Measurements from ENCODE around the gene TCF4. TPM values are rescaled to one million over a fixed set of nuclear protein-coding genes. Genes with fewer than 3 reads are reported as not detected.

The TCF4 gene
- total and polyA plus RNA-seq, 9 donors, result 50.9 to 167 (median 116) TPM

GRCh38 chr18:55199291-55199963 lies 388.6 kb downstream of the TCF4 start:
- no peak overlapping the region for H3K4me3 ChIP-seq (ENCODE audit: low read length)
- H3K36me3 ChIP-seq (ENCODE audit: control insufficient read depth, insufficient read depth, low read length), result no peaks in the 10 kb centered on the region
- H3K4me1 ChIP-seq (ENCODE audit: control insufficient read depth, insufficient read depth, low read length), result no peaks in the 10 kb centered on the region
- no peak overlapping the region for H3K27ac ChIP-seq (ENCODE audit: low read length)
- H3K27me3 ChIP-seq (ENCODE audit: control insufficient read depth, insufficient read depth, low read length), result no peaks in the 10 kb centered on the region
- no peaks in the 10 kb centered on the region for H3K9me3 ChIP-seq (replicated peaks; ENCODE audit: control insufficient read depth, low read depth, low read length)
- 61% methylated on average over 3 of the region's 7 CpGs for WGBS (ENCODE audit: insufficient coverage)
- DNase-seq, result no peak

GRCh38 chr18:55195863-55196262 lies 392.1 kb downstream of the TCF4 start:
- no peak for DNase-seq

GRCh38 chr18:55189972-55190371 lies 398.0 kb downstream of the TCF4 start:
- no peak overlapping the region for H3K4me3 ChIP-seq (ENCODE audit: low read length)
- 28% methylated on average over 2 of the region's 3 CpGs for WGBS (ENCODE audit: insufficient coverage)

More at GRCh38 chr18:55195863-55196262, 392.1 kb downstream of the TCF4 start:
- Histone ChIP-seq H3K36me3 (ENCODE audit: control insufficient read depth, insufficient read depth, low read length) (no peaks in the 10 kb centered on the region), H3K9me3 (replicated peaks; ENCODE audit: control insufficient read depth, low read depth, low read length) (no peaks in the 10 kb centered on the region), H3K27me3 (ENCODE audit: control insufficient read depth, insufficient read depth, low read length) (no peaks in the 10 kb centered on the region), H3K4me1 (ENCODE audit: control insufficient read depth, insufficient read depth, low read length) (no peaks in the 10 kb centered on the region), H3K27ac (ENCODE audit: low read length) (no peak overlapping the region), H3K4me3 (ENCODE audit: low read length) (no peak overlapping the region)

GRCh38 chr18:55186588-55186987 lies 401.4 kb downstream of the TCF4 start:
- Histone ChIP-seq H3K27me3 (ENCODE audit: control insufficient read depth, insufficient read depth, low read length) (no peaks in the 10 kb centered on the region), H3K4me3 (ENCODE audit: low read length) (no peak overlapping the region), H3K27ac (ENCODE audit: low read length) (no peak overlapping the region), H3K9me3 (replicated peaks; ENCODE audit: control insufficient read depth, low read depth, low read length) (no peaks in the 10 kb centered on the region), H3K36me3 (ENCODE audit: control insufficient read depth, insufficient read depth, low read length) (no peaks in the 10 kb centered on the region), H3K4me1 (ENCODE audit: control insufficient read depth, insufficient read depth, low read length) (no peaks in the 10 kb centered on the region)
- DNase-seq, result no peak

More at GRCh38 chr18:55189972-55190371, 398.0 kb downstream of the TCF4 start:
- no peaks in the 10 kb centered on the region for H3K36me3 ChIP-seq (ENCODE audit: control insufficient read depth, insufficient read depth, low read length)
- no peaks in the 10 kb centered on the region for H3K4me1 ChIP-seq (ENCODE audit: control insufficient read depth, insufficient read depth, low read length)
- no peaks in the 10 kb centered on the region for H3K9me3 ChIP-seq (replicated peaks; ENCODE audit: control insufficient read depth, low read depth, low read length)
- no peak overlapping the region for H3K27ac ChIP-seq (ENCODE audit: low read length)
- H3K27me3 ChIP-seq (ENCODE audit: control insufficient read depth, insufficient read depth, low read length), result no peaks in the 10 kb centered on the region
- no peak for DNase-seq

GRCh38 chr18:55185391-55185790 lies 402.6 kb downstream of the TCF4 start:
- H3K4me3 ChIP-seq (ENCODE audit: low read length), result no peak overlapping the region
- no peak overlapping the region for H3K27ac ChIP-seq (ENCODE audit: low read length)
- H3K9me3 ChIP-seq (replicated peaks; ENCODE audit: control insufficient read depth, low read depth, low read length), result no peaks in the 10 kb centered on the region
- DNase-seq, result no peak
- no CpG with 5 or more reads among the region's 1 CpG for WGBS (ENCODE audit: insufficient coverage)
- no peaks in the 10 kb centered on the region for H3K36me3 ChIP-seq (ENCODE audit: control insufficient read depth, insufficient read depth, low read length)
- no peaks in the 10 kb centered on the region for H3K27me3 ChIP-seq (ENCODE audit: control insufficient read depth, insufficient read depth, low read length)
- H3K4me1 ChIP-seq (ENCODE audit: control insufficient read depth, insufficient read depth, low read length), result no peaks in the 10 kb centered on the region

- Histone ChIP-seq H3K4me1 (ENCODE audit: control insufficient read depth, insufficient read depth, low read length) (no peaks in the 10 kb centered on the region), H3K4me3 (ENCODE audit: low read length) (no peak overlapping the region), H3K27ac (ENCODE audit: low read length) (no peak overlapping the region), H3K27me3 (ENCODE audit: control insufficient read depth, insufficient read depth, low read length) (no peaks in the 10 kb centered on the region), H3K36me3 (ENCODE audit: control insufficient read depth, insufficient read depth, low read length) (no peaks in the 10 kb centered on the region), H3K9me3 (replicated peaks; ENCODE audit: control insufficient read depth, low read depth, low read length) (no peaks in the 10 kb centered on the region)
- DNase-seq, result peak; percentile 14
Observed at GRCh38 chr18:55179835-55180234, 408.2 kb downstream of the TCF4 start.

- DNase-seq, result peak; percentile 15
- WGBS (ENCODE audit: insufficient coverage), result 34% methylated on average over 4 of the region's 5 CpGs
Observed at GRCh38 chr18:55179425-55179824, 408.6 kb downstream of the TCF4 start.

GRCh38 chr18:55173291-55173690 lies 414.7 kb downstream of the TCF4 start:
- DNase-seq, result no peak
- H3K36me3 ChIP-seq (ENCODE audit: control insufficient read depth, insufficient read depth, low read length), result no peaks in the 10 kb centered on the region
- H3K27ac ChIP-seq (ENCODE audit: low read length), result no peak overlapping the region
- no peaks in the 10 kb centered on the region for H3K27me3 ChIP-seq (ENCODE audit: control insufficient read depth, insufficient read depth, low read length)
- no peaks in the 10 kb centered on the region for H3K4me1 ChIP-seq (ENCODE audit: control insufficient read depth, insufficient read depth, low read length)
- H3K9me3 ChIP-seq (replicated peaks; ENCODE audit: control insufficient read depth, low read depth, low read length), result no peaks in the 10 kb centered on the region
- no peak overlapping the region for H3K4me3 ChIP-seq (ENCODE audit: low read length)
- WGBS (ENCODE audit: insufficient coverage), result no CpG with 5 or more reads among the region's 2 CpGs

More at GRCh38 chr18:55179425-55179824, 408.6 kb downstream of the TCF4 start:
- H3K27me3 ChIP-seq (ENCODE audit: control insufficient read depth, insufficient read depth, low read length), result no peaks in the 10 kb centered on the region
- no peak overlapping the region for H3K4me3 ChIP-seq (ENCODE audit: low read length)
- no peaks in the 10 kb centered on the region for H3K9me3 ChIP-seq (replicated peaks; ENCODE audit: control insufficient read depth, low read depth, low read length)
- no peaks in the 10 kb centered on the region for H3K36me3 ChIP-seq (ENCODE audit: control insufficient read depth, insufficient read depth, low read length)
- no peaks in the 10 kb centered on the region for H3K4me1 ChIP-seq (ENCODE audit: control insufficient read depth, insufficient read depth, low read length)
- no peak overlapping the region for H3K27ac ChIP-seq (ENCODE audit: low read length)
